ENCODE measurements around the gene PARD3B. TPM values are rescaled to one million over a fixed set of nuclear protein-coding genes. Genes with fewer than 3 reads are reported as not detected.

The PARD3B gene
- total RNA-seq, 1 experiment from 2014 or later: 3.9 TPM

- no peak for DNase-seq
- Histone ChIP-seq H3K4me3 (ENCODE audit: low read length) (no peak overlapping the region), H3K4me2 (ENCODE audit: low read length) (peak overlapping the region; percentile 51), H3K27ac (ENCODE audit: low read length) (peak overlapping the region; percentile 23; the same call in 1 of the 2 replicates), H3K9me2 (replicated peaks; ENCODE audit: low read length) (no peaks in the 10 kb centered on the region), H4K20me1 (ENCODE audit: low read length) (no peaks in the 10 kb centered on the region), H3K79me2 (ENCODE audit: low read length) (no peaks in the 10 kb centered on the region), H3K27me3 (ENCODE audit: low read length) (no peaks in the 10 kb centered on the region), H2AFZ (ENCODE audit: low read length) (no peak overlapping the region), H3K9ac (ENCODE audit: low read length) (no peak overlapping the region), H3K4me1 (ENCODE audit: insufficient read depth, low read length) (peaks cover 33% of the 10 kb centered on the region), H3K36me3 (ENCODE audit: low read depth, low read length) (no peaks in the 10 kb centered on the region), H3F3A (ENCODE audit: low read length, unreplicated experiment) (no peaks in the 10 kb centered on the region), H3K9me3 (ENCODE audit: low read length) (no peaks in the 10 kb centered on the region)
- no peak for ATAC-seq
- ChIA-PET POLR2A (ENCODE audit: unreplicated experiment) (no interaction called here), CTCF (no interaction called here)
- TF ChIP-seq EZH2 (IDR thresholded peaks at IDR 0.05; ENCODE audit: low read length, unreplicated experiment): no peak
- no peak for TF ChIP-seq EZH2phosphoT487 (IDR thresholded peaks at IDR 0.05; ENCODE audit: borderline replicate concordance, low read length)
- no peak for TF ChIP-seq CTCF (conservative IDR thresholded peaks at IDR 0.05; ENCODE audit: low read depth, low read length)
- intact Hi-C loops (cut with micrococcal nuclease): loop anchor here (1.0 kb wide), 1 partner anchor 20 kb away; no protein-coding TSS in a partner anchor
- BruUV-seq (replicated peaks): TSS peak; percentile 76
Measured at GRCh38 chr2:204665771-204666170, 120.5 kb downstream of the PARD3B start.

- Histone ChIP-seq H3K27me3 (ENCODE audit: low read length) (no peaks in the 10 kb centered on the region), H3K4me1 (ENCODE audit: insufficient read depth, low read length) (peaks cover 33% of the 10 kb centered on the region), H4K20me1 (ENCODE audit: low read length) (no peaks in the 10 kb centered on the region), H3K27ac (ENCODE audit: low read length) (no peak overlapping the region), H3F3A (ENCODE audit: low read length, unreplicated experiment) (no peaks in the 10 kb centered on the region), H2AFZ (ENCODE audit: low read length) (no peak overlapping the region), H3K4me3 (ENCODE audit: low read length) (no peak overlapping the region), H3K9me3 (ENCODE audit: low read length) (no peaks in the 10 kb centered on the region), H3K79me2 (ENCODE audit: low read length) (no peaks in the 10 kb centered on the region), H3K36me3 (ENCODE audit: low read depth, low read length) (no peaks in the 10 kb centered on the region), H3K9me2 (replicated peaks; ENCODE audit: low read length) (no peaks in the 10 kb centered on the region; the same call in 1 of the 2 replicates), H3K4me2 (ENCODE audit: low read length) (no peak overlapping the region), H3K9ac (ENCODE audit: low read length) (no peak overlapping the region)
- intact Hi-C loops (cut with micrococcal nuclease): no loop called here
- DNase-seq (no peak), ATAC-seq (no peak)
- no TSS peak for BruUV-seq (replicated peaks)
- TF ChIP-seq EZH2 (IDR thresholded peaks at IDR 0.05; ENCODE audit: low read length, unreplicated experiment): no peak
- no peak for TF ChIP-seq EZH2phosphoT487 (IDR thresholded peaks at IDR 0.05; ENCODE audit: borderline replicate concordance, low read length)
- CTCF ChIA-PET: no interaction called here
- POLR2A ChIA-PET (ENCODE audit: unreplicated experiment): no interaction called here
Measured at GRCh38 chr2:204667990-204668389, 122.7 kb downstream of the PARD3B start.

GRCh38 chr2:204669382-204669781 lies 124.1 kb downstream of the PARD3B start:
- no peaks in the 10 kb centered on the region for H3K79me2 ChIP-seq (ENCODE audit: low read length)
- ATAC-seq: no peak
- TF ChIP-seq EZH2 (IDR thresholded peaks at IDR 0.05; ENCODE audit: low read length, unreplicated experiment) (no peak), EZH2phosphoT487 (IDR thresholded peaks at IDR 0.05; ENCODE audit: borderline replicate concordance, low read length) (no peak), CTCF (conservative IDR thresholded peaks at IDR 0.05; ENCODE audit: low read depth, low read length) (no peak)
- no peaks in the 10 kb centered on the region; the same call in 1 of the 2 replicates for H3K9me2 ChIP-seq (replicated peaks; ENCODE audit: low read length)
- CTCF ChIA-PET: no interaction called here
- no peak overlapping the region for H3K4me3 ChIP-seq (ENCODE audit: low read length)
- no peaks in the 10 kb centered on the region for H3F3A ChIP-seq (ENCODE audit: low read length, unreplicated experiment)
- peaks cover 36% of the 10 kb centered on the region for H3K4me1 ChIP-seq (ENCODE audit: insufficient read depth, low read length)
- no peak overlapping the region for H3K27ac ChIP-seq (ENCODE audit: low read length)
- no peaks in the 10 kb centered on the region for H3K27me3 ChIP-seq (ENCODE audit: low read length)
- no peak overlapping the region for H2AFZ ChIP-seq (ENCODE audit: low read length)
- no peak overlapping the region for H3K9ac ChIP-seq (ENCODE audit: low read length)
- peak; percentile 16 for DNase-seq
- H3K4me2 ChIP-seq (ENCODE audit: low read length): no peak overlapping the region
- no peaks in the 10 kb centered on the region for H3K36me3 ChIP-seq (ENCODE audit: low read depth, low read length)
- no TSS peak for BruUV-seq (replicated peaks)
- H4K20me1 ChIP-seq (ENCODE audit: low read length): no peaks in the 10 kb centered on the region
- no peaks in the 10 kb centered on the region for H3K9me3 ChIP-seq (ENCODE audit: low read length)
- intact Hi-C loops (cut with micrococcal nuclease): no loop called here
- POLR2A ChIA-PET (ENCODE audit: unreplicated experiment): no interaction called here

Measured in PC-3 (cell line).